ENCODE results near the gene QSOX1.
"Not testable (repeated sequence)": the region's sequence is repeated elsewhere in the genome, so short reads cannot be mapped to it uniquely, and the experiment has no call there.

Gene QSOX1

DNA sequence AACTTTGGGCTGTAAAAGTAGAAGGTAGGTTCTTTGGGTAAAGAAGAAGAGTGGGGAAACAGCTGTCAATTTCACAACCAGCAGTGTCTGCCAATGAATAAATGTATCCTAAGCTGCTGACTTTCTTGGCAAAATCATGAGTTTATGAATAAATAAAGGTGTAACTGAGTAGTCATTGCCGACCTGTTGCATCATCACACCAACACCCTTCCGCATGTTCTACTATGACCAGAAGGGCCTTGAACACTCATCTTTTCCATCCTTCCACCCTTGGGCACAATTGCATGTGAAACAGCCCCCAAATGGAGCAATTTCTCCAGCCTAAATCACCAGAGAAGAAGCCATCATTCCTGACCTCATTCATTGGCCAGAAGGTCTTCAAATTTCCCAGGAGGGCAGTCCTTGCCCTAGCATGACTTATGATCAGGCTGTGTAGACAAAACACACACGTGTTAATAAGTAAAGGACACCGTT is 31.2 kb upstream of the QSOX1 start:
- TF ChIP-seq POU2F2 (IDR thresholded peaks at IDR 0.05; ENCODE audit: low read depth, low read length) (no peak), TAF1 (IDR thresholded peaks at IDR 0.05; ENCODE audit: low read depth, low read length) (no peak), POLR2AphosphoS5 (IDR thresholded peaks at IDR 0.05; ENCODE audit: low read depth, low read length) (no peak), PAX5 (IDR thresholded peaks at IDR 0.05; ENCODE audit: insufficient read depth, low read length, severe bottlenecking) (no peak), SPI1 (IDR thresholded peaks at IDR 0.05; ENCODE audit: low read depth, low read length) (no peak), POLR2A (IDR thresholded peaks at IDR 0.05; ENCODE audit: low read depth, low read length) (no peak)
- no peak for FAIRE-seq
- no peak for DNase-seq (ENCODE audit: insufficient read length, low spot score)

- TF ChIP-seq POLR2A (IDR thresholded peaks at IDR 0.05; ENCODE audit: low read depth, low read length) (no peak), TAF1 (IDR thresholded peaks at IDR 0.05; ENCODE audit: low read depth, low read length) (no peak), POLR2AphosphoS5 (IDR thresholded peaks at IDR 0.05; ENCODE audit: low read depth, low read length) (no peak), SPI1 (IDR thresholded peaks at IDR 0.05; ENCODE audit: low read depth, low read length) (no peak), POU2F2 (IDR thresholded peaks at IDR 0.05; ENCODE audit: low read depth, low read length) (no peak), PAX5 (IDR thresholded peaks at IDR 0.05; ENCODE audit: insufficient read depth, low read length, severe bottlenecking) (no peak)
- no peak for FAIRE-seq
- DNase-seq (ENCODE audit: insufficient read length, low spot score): no peak
These were observed 24.0 kb upstream of the QSOX1 start for GRCh38 chr1:180130651-180131050.

- DNase-seq (ENCODE audit: insufficient read length, low spot score) (no peak), FAIRE-seq (no peak)
- TF ChIP-seq TAF1 (IDR thresholded peaks at IDR 0.05; ENCODE audit: low read depth, low read length) (no peak), POLR2AphosphoS5 (IDR thresholded peaks at IDR 0.05; ENCODE audit: low read depth, low read length) (no peak)
These were observed 23.2 kb upstream of the QSOX1 start for GRCh38 chr1:180131510-180131909.

- TF ChIP-seq POLR2AphosphoS5 (IDR thresholded peaks at IDR 0.05; ENCODE audit: low read depth, low read length): no peak
- FAIRE-seq (no peak), DNase-seq (ENCODE audit: insufficient read length, low spot score) (no peak)
These were observed 21.5 kb upstream of the QSOX1 start for GRCh38 chr1:180133193-180133592.

GRCh38 chr1:180133688-180134087 is 21.0 kb upstream of the QSOX1 start:
- not testable (repeated sequence) for DNase-seq (ENCODE audit: insufficient read length, low spot score); FAIRE-seq

DNA sequence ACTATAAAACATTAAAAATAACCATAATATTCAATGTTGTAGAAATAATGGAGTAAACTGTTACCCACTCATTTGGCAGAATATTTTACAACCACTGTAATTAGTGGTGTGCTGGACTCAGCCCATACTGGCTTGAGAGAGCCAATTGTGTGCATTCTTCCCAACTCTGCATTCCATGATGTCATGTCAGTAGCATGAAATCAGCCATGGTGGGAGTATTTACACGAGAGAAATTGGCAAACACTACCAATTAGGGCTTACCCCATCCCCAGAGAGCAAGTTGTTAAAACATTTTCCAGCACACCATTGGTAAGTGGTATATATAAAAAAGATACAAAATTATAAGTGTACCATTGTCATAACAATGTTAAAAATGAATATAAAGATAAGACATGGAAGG is 19.1 kb upstream of the QSOX1 start:
- no peak for FAIRE-seq
- DNase-seq (ENCODE audit: insufficient read length, low spot score): no peak
- no peak for TF ChIP-seq TAF1 (IDR thresholded peaks at IDR 0.05; ENCODE audit: low read depth, low read length)
- TF ChIP-seq POLR2AphosphoS5 (IDR thresholded peaks at IDR 0.05; ENCODE audit: low read depth, low read length): no peak

- FAIRE-seq: no peak
- DNase-seq (ENCODE audit: insufficient read length, low spot score): no peak
- no peak for TF ChIP-seq POLR2AphosphoS5 (IDR thresholded peaks at IDR 0.05; ENCODE audit: low read depth, low read length)
- no peak for TF ChIP-seq POU2F2 (IDR thresholded peaks at IDR 0.05; ENCODE audit: low read depth, low read length)
- TF ChIP-seq PAX5 (IDR thresholded peaks at IDR 0.05; ENCODE audit: insufficient read depth, low read length, severe bottlenecking): no peak
- no peak for TF ChIP-seq TAF1 (IDR thresholded peaks at IDR 0.05; ENCODE audit: low read depth, low read length)
- no peak for TF ChIP-seq POLR2A (IDR thresholded peaks at IDR 0.05; ENCODE audit: low read depth, low read length)
- no peak for TF ChIP-seq SPI1 (IDR thresholded peaks at IDR 0.05; ENCODE audit: low read depth, low read length)
These were observed 18.2 kb upstream of the QSOX1 start for GRCh38 chr1:180136331-180136967.

DNA sequence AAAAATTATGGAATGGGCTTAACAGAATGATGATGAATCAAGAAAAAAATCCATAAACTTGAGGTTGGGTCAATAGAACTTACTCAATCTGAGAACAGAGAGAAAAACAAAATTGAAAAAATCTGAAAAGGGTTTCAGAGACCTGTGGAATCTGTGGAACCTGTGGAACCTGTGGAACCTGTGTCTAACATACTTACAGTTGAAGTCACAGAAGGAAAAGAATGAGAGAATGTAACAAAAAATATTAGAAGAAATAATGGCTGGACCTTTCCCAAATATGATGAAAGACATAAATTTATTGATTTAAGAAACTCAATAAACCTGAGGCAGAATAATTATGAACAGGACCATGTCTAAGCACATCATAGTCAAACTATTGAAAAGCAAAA is 17.7 kb upstream of the QSOX1 start:
- FAIRE-seq: no peak
- DNase-seq (ENCODE audit: insufficient read length, low spot score): no peak

GRCh38 chr1:180137776-180138175 is 16.9 kb upstream of the QSOX1 start:
- DNase-seq (ENCODE audit: insufficient read length, low spot score) (no peak), FAIRE-seq (no peak)
- TF ChIP-seq TAF1 (IDR thresholded peaks at IDR 0.05; ENCODE audit: low read depth, low read length): no peak
- TF ChIP-seq POLR2AphosphoS5 (IDR thresholded peaks at IDR 0.05; ENCODE audit: low read depth, low read length): no peak

More for the DNA sequence above, 17.7 kb upstream of the QSOX1 start:
- TF ChIP-seq POLR2AphosphoS5 (IDR thresholded peaks at IDR 0.05; ENCODE audit: low read depth, low read length): no peak
- TF ChIP-seq SPI1 (IDR thresholded peaks at IDR 0.05; ENCODE audit: low read depth, low read length): no peak
- no peak for TF ChIP-seq POLR2A (IDR thresholded peaks at IDR 0.05; ENCODE audit: low read depth, low read length)
- no peak for TF ChIP-seq TAF1 (IDR thresholded peaks at IDR 0.05; ENCODE audit: low read depth, low read length)
- TF ChIP-seq PAX5 (IDR thresholded peaks at IDR 0.05; ENCODE audit: insufficient read depth, low read length, severe bottlenecking): no peak
- no peak for TF ChIP-seq POU2F2 (IDR thresholded peaks at IDR 0.05; ENCODE audit: low read depth, low read length)

DNA sequence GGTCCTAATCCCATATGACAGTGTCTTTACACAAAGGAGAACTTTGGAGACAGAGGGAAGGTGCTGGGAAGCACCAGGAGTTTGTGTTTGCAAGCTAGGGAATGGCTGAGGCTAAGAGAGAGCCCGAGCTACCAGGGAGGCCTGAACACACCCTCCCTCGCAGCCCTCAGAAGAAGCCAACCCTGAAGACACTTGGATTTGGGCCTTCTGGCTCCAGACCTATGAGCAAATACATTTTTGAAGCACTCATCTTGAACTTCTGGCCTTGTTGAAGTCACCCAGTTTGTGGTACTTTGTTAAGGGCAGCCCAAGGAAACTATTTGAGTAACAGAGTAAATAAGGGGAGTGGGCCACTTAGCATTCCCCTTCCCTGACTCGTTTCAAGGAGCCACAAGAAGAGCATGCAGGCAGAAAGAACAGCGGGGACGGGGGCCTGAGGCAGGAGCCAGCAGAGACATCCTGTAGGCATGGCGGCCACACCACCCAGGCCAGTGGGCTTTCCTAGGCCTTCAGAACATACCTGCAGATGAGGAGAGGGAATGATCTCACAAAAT is 13.2 kb upstream of the QSOX1 start:
- DNase-seq (ENCODE audit: insufficient read length, low spot score) (no peak), FAIRE-seq (no peak)
- TF ChIP-seq PAX5 (IDR thresholded peaks at IDR 0.05; ENCODE audit: insufficient read depth, low read length, severe bottlenecking) (no peak), POLR2AphosphoS5 (IDR thresholded peaks at IDR 0.05; ENCODE audit: low read depth, low read length) (no peak), POLR2A (IDR thresholded peaks at IDR 0.05; ENCODE audit: low read depth, low read length) (no peak), SPI1 (IDR thresholded peaks at IDR 0.05; ENCODE audit: low read depth, low read length) (no peak), POU2F2 (IDR thresholded peaks at IDR 0.05; ENCODE audit: low read depth, low read length) (no peak), TAF1 (IDR thresholded peaks at IDR 0.05; ENCODE audit: low read depth, low read length) (no peak)

- no peak for TF ChIP-seq POU2F2 (IDR thresholded peaks at IDR 0.05; ENCODE audit: low read depth, low read length)
- DNase-seq (ENCODE audit: insufficient read length, low spot score) (no peak), FAIRE-seq (no peak)
These were observed 11.3 kb upstream of the QSOX1 start for GRCh38 chr1:180143359-180143758.
